Activated CD4-positive, CD25-positive, alpha-beta regulatory T cell treated with anti-CD3 and anti-CD28 coated beads, Interleukin-2, amount 50 U/mL, for 16 hours (primary cell): ENCODE results near the gene RETREG3.

Source experiments
- DNase-seq: peaks from one replicate; pipeline ENCODE4 v3.0.0-alpha.2; 2020; ENCODE audit warnings: low read depth, low spot score

RETREG3 gene

DNA sequence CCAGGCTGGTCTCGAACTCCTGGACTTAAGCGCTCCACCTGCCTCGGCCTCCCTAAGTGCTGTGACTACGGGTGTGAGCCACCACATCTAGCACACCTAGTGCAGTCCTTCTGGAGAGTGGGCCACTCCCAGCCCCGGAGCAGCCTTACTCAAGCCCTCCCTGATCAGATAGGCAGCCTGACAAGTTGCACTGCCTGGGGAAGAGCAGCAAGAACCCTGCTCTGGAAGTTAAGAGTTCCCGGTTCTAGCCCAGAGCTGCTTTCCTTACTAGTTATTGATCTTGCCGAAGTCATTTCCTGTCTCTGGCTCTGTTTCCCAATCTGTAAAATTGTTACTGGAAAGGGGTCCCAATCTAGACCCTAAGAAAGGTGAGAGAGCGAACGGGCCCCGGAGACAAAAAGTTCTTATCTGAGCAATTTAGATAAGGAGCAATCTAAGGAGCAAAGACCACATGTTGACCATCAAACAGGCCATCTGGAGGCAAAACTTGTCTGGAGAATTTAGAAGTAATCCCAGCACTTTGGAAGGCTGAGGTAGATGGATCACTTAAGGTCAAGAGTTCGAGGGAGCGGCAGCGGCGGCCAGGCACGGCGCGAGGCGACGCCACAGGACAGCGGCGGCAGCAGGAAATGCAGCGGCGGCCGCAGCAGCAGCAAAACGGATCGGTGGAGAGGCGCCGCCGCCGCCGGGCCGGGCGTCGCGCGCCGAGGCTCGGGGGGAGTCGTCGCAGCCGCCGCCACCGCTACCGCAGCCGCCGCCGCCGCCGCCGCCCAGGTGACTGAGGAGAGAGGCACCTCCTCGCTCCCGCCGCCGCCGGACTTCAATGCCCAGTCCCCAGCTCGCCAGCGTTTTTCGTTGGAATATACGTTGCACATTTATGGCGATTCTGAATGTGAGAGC, 77.5 kb downstream of the RETREG3 start:
- no peak for DNase-seq

DNA sequence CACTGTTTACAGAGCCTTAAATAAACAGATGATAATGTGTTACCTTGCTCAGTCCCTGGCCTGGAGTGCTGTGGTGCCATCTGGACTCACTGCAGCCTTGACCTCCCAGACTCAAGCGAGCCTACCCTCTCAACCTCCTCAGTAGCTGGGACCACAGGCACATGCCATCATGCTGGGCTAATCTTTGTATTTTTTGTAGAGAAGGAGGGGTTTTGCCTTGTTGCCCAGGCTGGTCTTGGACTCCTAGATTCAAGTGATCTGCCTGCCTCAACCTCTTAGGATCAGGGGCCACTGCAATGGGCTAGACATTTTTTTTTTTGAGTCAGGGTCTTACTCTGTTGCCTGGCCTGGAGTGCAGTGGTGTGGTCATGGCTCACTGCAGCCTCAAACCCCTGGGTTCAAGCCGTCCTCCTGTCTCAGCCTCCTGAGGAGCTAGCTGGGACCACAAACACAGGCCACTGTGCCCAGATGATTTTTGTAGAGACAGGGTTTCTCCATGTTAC, 78.2 kb downstream of the RETREG3 start:
- DNase-seq, result no peak
